ENCODE results near the gene PTK7. TPM values are rescaled to one million over a fixed set of nuclear protein-coding genes. Genes with fewer than 3 reads are reported as not detected.

The PTK7 gene
- total and polyA plus RNA-seq, 2 of the 8 experiments (the other 6 are each of a cell fraction or from before 2014, with no cell fraction given) = 110 to 138 TPM

DNA sequence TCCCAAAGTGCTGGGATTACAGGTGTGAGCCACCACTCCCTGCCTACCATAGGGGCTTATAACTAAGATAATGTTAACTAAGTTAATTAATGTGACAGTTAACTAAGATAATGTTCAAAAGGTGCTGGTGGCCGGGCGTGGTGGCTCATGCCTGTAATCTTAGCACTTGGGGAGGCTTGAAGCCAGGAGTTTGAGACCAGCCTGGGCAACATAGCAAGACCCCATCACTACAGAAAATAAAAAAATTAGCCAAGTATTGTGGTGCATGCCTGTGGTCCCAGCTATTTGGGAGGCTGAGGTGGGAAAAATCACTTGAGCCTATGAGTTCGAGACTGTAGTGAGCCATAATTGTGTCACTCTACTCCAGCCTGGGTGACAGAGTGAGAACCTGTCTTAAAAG is 62.2 kb downstream of the PTK7 start:
- CTCF ChIA-PET (ENCODE audit: partially characterized antibody) = interaction anchor here (0.7 to 2.1 kb wide), 3 partner anchors 62 to 104 kb away, joined by 3 to 11 read pairs (median 5); partner anchors contain the start of gene PTK7

More for the DNA sequence above, 62.2 kb downstream of the PTK7 start:
- H2AK5ac ChIP-seq (ENCODE audit: low read depth, low read length) = no peak overlapping the region
- no peak overlapping the region for H2BK120ac ChIP-seq (replicated peaks; ENCODE audit: low read depth, low read length)
- H3K4me3 ChIP-seq (ENCODE audit: extremely low read depth in 1 of 4, insufficient read depth in 2 of 4, low read depth in 3 of 4, low read length in 4 of 4) = no peak overlapping the region
- H3K56ac ChIP-seq (replicated peaks; ENCODE audit: insufficient read length, low read depth, low read length) = no peak overlapping the region
- no peaks in the 10 kb centered on the region for H3K79me1 ChIP-seq (ENCODE audit: low read depth, low read length)
- no peaks in the 10 kb centered on the region for H3K9me3 ChIP-seq (ENCODE audit: insufficient read depth in 2 of 2, low read depth in 1 of 2, low read length in 1 of 2)
- H3K23me2 ChIP-seq (ENCODE audit: low read depth, low read length) = no peaks in the 10 kb centered on the region
- H4K20me1 ChIP-seq (replicated peaks in 1 of 2; ENCODE audit: control insufficient read depth in 1 of 2, insufficient read depth in 2 of 2, low read length in 2 of 2) = no peaks in the 10 kb centered on the region
- FAIRE-seq (no peak), DNase-seq (ENCODE audit: low read depth in 1 of 2, low spot score in 2 of 2) (no peak)
- H2BK15ac ChIP-seq (ENCODE audit: low read length) = no peak overlapping the region
- TF ChIP-seq CTBP2 (IDR thresholded peaks at IDR 0.05; ENCODE audit: borderline replicate concordance, insufficient read depth, insufficient read length, low read length) (no peak), POLR2AphosphoS5 (IDR thresholded peaks at IDR 0.05; ENCODE audit: low read depth, low read length) (no peak)
- H3K14ac ChIP-seq (ENCODE audit: insufficient read length) = no peak overlapping the region
- H3K18ac ChIP-seq (ENCODE audit: extremely low read depth, low read length) = no peak overlapping the region
- WGBS, 2 experiments (ENCODE audit: extremely low coverage in 1 of 2, insufficient coverage in 1 of 2, insufficient read length in 1 of 2, insufficient replicate concordance in 2 of 2, low coverage in 1 of 2, low lambda C conversion rate in 2 of 2, missing lambda C conversion rate in 1 of 2) = 95% methylated on average over 3 of the region's 3 CpGs; no CpG with 5 or more reads in 1 of the 2 experiments
- H3K9ac ChIP-seq (replicated peaks in 1 of 4; ENCODE audit: extremely low read depth in 1 of 4, low read depth in 3 of 4, low read length in 3 of 4) = no peak overlapping the region
- no peaks in the 10 kb centered on the region; a peak in 4 of 8 replicates for H3K36me3 ChIP-seq (ENCODE audit: control insufficient read depth in 2 of 4, insufficient read depth in 4 of 4, low read length in 3 of 4)
- no peaks in the 10 kb centered on the region for H3K27me3 ChIP-seq (replicated peaks in 1 of 4; ENCODE audit: control insufficient read depth in 3 of 4, extremely low read depth in 1 of 4, insufficient read depth in 3 of 4, low read length in 3 of 4)
- H3K27ac ChIP-seq (ENCODE audit: low read depth, low read length) = no peak overlapping the region
- H4K5ac ChIP-seq (ENCODE audit: insufficient read length, low read depth, low read length) = no peak overlapping the region
- H3K4me1 ChIP-seq (replicated peaks in 1 of 4; ENCODE audit: control insufficient read depth in 3 of 4, insufficient read depth in 4 of 4, low read length in 3 of 4) = peaks cover 0 to 5% (median 2%) of the 10 kb centered on the region in 4 experiments; a peak in 3 of 7 replicates
- no peak overlapping the region for H2AFZ ChIP-seq (ENCODE audit: low read length)
- H3K79me2 ChIP-seq (ENCODE audit: control insufficient read depth in 1 of 2, insufficient read depth in 2 of 2, low read length in 2 of 2) = no peaks in the 10 kb centered on the region
- H4K8ac ChIP-seq (ENCODE audit: extremely low read depth, insufficient read depth, low read length) = no peak overlapping the region
- no peak overlapping the region for H2BK5ac ChIP-seq (ENCODE audit: low read depth, low read length)
- no peak overlapping the region for H4K91ac ChIP-seq (replicated peaks; ENCODE audit: insufficient read length, low read length)
- no peak overlapping the region for H2BK20ac ChIP-seq (ENCODE audit: low read length)
- no peak overlapping the region for H3K23ac ChIP-seq (ENCODE audit: insufficient read length)
- H3K4me2 ChIP-seq (ENCODE audit: insufficient read depth in 1 of 2, low read depth in 2 of 2, low read length in 2 of 2) = no peak overlapping the region
- H2BK12ac ChIP-seq (ENCODE audit: low read depth, low read length) = no peak overlapping the region
- no peak overlapping the region for H3K4ac ChIP-seq (replicated peaks; ENCODE audit: insufficient read length, low read depth, low read length)
- POLR2A ChIA-PET (ENCODE audit: partially characterized antibody) = interaction anchor here (0.7 to 1.6 kb wide), 2 partner anchors 32 to 85 kb away, joined by 3 to 5 read pairs; partner anchors contain the start of gene CUL7
